Transverse colon (tissue), 4 donors: Measurements from ENCODE around the gene TLN1. TPM values are rescaled to one million over a fixed set of nuclear protein-coding genes. Genes with fewer than 3 reads are reported as not detected.

Source experiments
- DNase-seq: peaks from one replicate; pipeline ENCODE4 v3.0.0-alpha.2; 2019
- H3K27ac ChIP-seq, 4 donors: fragments of 200-600 bp; sonication (generic); 2 replicates each; pipeline ENCODE4 v1.5.1; 2016 to 2018; ENCODE audit warnings: inconsistent platforms in 4 of 4
- H3K27me3 ChIP-seq: fragments of 200-600 bp; sonication (generic); 2 replicates; pipeline ENCODE4 v1.5.1; 2017; ENCODE audit warnings: inconsistent platforms
- H3K36me3 ChIP-seq, 4 donors: fragments of 200-600 bp; sonication (generic); 2 replicates each; pipeline ENCODE4 v1.5.1; 2017 to 2019; ENCODE audit warnings: inconsistent platforms in 4 of 4
- H3K4me1 ChIP-seq, 4 donors: fragments of 200-600 bp; sonication (generic); 2 replicates each; pipeline ENCODE4 v1.5.1; 2017 to 2020; ENCODE audit warnings: inconsistent platforms in 4 of 4
- H3K4me3 ChIP-seq, 4 donors: fragments of 200-600 bp; sonication (generic); 1 replicate in 1 of 4; 2 replicates in 3 of 4; pipeline versions ENCODE4 v1.5.1 to v1.6.1; 2017 to 2019; ENCODE audit warnings: inconsistent platforms in 4 of 4
- H3K9me3 ChIP-seq, 2 donors: fragments of 200-600 bp; sonication (generic); 2 replicates each; pipeline ENCODE4 v1.5.1; 2017 to 2019; ENCODE audit warnings: inconsistent platforms in 2 of 2
- CTCF ChIP-seq, 5 experiments: fragments of 200-600 bp in 3 of 5; fragments of 450-650 bp in 2 of 5; sonication (generic) in 3 of 5; IDR thresholded peaks; 1 replicate in 2 of 5; 2 replicates in 3 of 5; pipeline ENCODE4 v1.5.1; 2016 to 2017; ENCODE audit warnings: antibody characterized with exemption in 5 of 5, inconsistent platforms in 3 of 5, mild to moderate bottlenecking in 2 of 5, moderate library complexity in 1 of 5
- EP300 ChIP-seq: sonication (generic); formaldehyde crosslinking; IDR thresholded peaks from one replicate; pipeline ENCODE4 v1.6.1; 2017; ENCODE audit warnings: antibody characterized with exemption, low read depth
- POLR2A ChIP-seq: fragments of 450-650 bp; IDR thresholded peaks from one replicate; pipeline ENCODE4 v1.6.1; 2016; ENCODE audit warnings: antibody characterized with exemption, mild to moderate bottlenecking, moderate library complexity
- POLR2AphosphoS5 ChIP-seq, 3 donors: sonication (generic); formaldehyde crosslinking; IDR thresholded peaks; one replicate each; pipeline ENCODE4 v1.6.1; 2016; ENCODE audit warnings: antibody characterized with exemption in 3 of 3
- WGBS, 2 donors: methylation state at CpG; one replicate each; pipeline ENCODE4 v1.1.5; 2018; ENCODE audit warnings: low coverage in 1 of 2; 5-methylcytosine and 5-hydroxymethylcytosine counted together
- in situ Hi-C, 4 donors: fragments of 200-750 bp; cut with MboI; loops; one replicate each; pipeline versions ENCODE4 v1.15.0 to v1.15.1; 2017; ENCODE audit warnings: low sequenced_read_pairs in 3 of 4, low pct_ligation_motif_present in 1 of 4, low pct_unique_long_range_greater_than_20kb in 1 of 4
- intact Hi-C: fragments of 100-400 bp; cut with DNase I; formaldehyde crosslinking; loops from one replicate; pipeline ENCODE4 v1.15.1; 2023; ENCODE audit warnings: low total_unique reads
- total RNA-seq, 4 donors: library from RNA; depleted of rRNA; stranded (reverse); fragments of >200 nt; gene quantifications; one replicate each; pipeline ENCODE4 v1.1.0, GENCODE V29; 2016

Gene TLN1
- total RNA-seq, 4 donors from 2014 or later, result 158 to 328 (median 177) TPM

GRCh38 chr9:35737143-35737542 lies 5.1 kb upstream of the TLN1 start:
- H3K9me3 ChIP-seq, result no peaks in the 10 kb centered on the region
- TF ChIP-seq CTCF (IDR thresholded peaks at IDR 0.05) (no peak), EP300 (no peak), POLR2A (no peak), POLR2AphosphoS5 (IDR thresholded peaks at IDR 0.05) (no peak)
- no peak for DNase-seq
- peaks cover 11 to 29% (median 17%) of the 10 kb centered on the region in 4 donors for H3K4me1 ChIP-seq
- 82% methylated on average over 7 of the region's 7 CpGs; no CpG with 5 or more reads in 1 of the 2 donors for WGBS, 2 donors
- no peak overlapping the region for H3K4me3 ChIP-seq
- H3K36me3 ChIP-seq, result peaks cover 0 to 66% (median 32%) of the 10 kb centered on the region in 4 donors
- no peaks in the 10 kb centered on the region for H3K27me3 ChIP-seq
- H3K27ac ChIP-seq, result no peak overlapping the region
- in situ Hi-C loops, result loop anchor here in 1 of 4 donors (10.0 kb wide), 1 partner anchor 78 kb away; the partner anchor contains the start of genes HINT2 and SPAG8
- intact Hi-C loops, result no loop called here

GRCh38 chr9:35736201-35736633 lies 4.2 kb upstream of the TLN1 start:
- WGBS, 2 donors, result 36% methylated on average over 5 of the region's 5 CpGs; no CpG with 5 or more reads in 1 of the 2 donors
- TF ChIP-seq POLR2AphosphoS5 (IDR thresholded peaks at IDR 0.05) (peak in 2 of 3 donors; percentile 24 to 35), CTCF (IDR thresholded peaks at IDR 0.05) (peak; percentile 70 to 82 (median 75)), EP300 (no peak), POLR2A (no peak)
- peaks cover 0 to 62% (median 28%) of the 10 kb centered on the region in 4 donors for H3K36me3 ChIP-seq
- H3K4me1 ChIP-seq, result peaks cover 11 to 30% (median 18%) of the 10 kb centered on the region in 4 donors
- no peak overlapping the region for H3K4me3 ChIP-seq
- in situ Hi-C loops (loop anchor here in 1 of 4 donors (10.0 kb wide), 1 partner anchor 79 kb away; the partner anchor contains the start of genes HINT2 and SPAG8), intact Hi-C loops (no loop called here)
- no peaks in the 10 kb centered on the region for H3K9me3 ChIP-seq
- no peaks in the 10 kb centered on the region for H3K27me3 ChIP-seq
- peak overlapping the region in 3 of 4 donors; percentile 7 to 58 (median 41) for H3K27ac ChIP-seq
- peak; percentile 76 for DNase-seq

GRCh38 chr9:35734096-35734495 lies 2.1 kb upstream of the TLN1 start:
- no peaks in the 10 kb centered on the region for H3K9me3 ChIP-seq
- peaks cover 23 to 51% (median 38%) of the 10 kb centered on the region in 4 donors for H3K4me1 ChIP-seq
- WGBS, 2 donors, result 87 to 88% methylated on average over 3 of the region's 3 CpGs
- in situ Hi-C loops (loop anchor here in 1 of 4 donors (10.0 kb wide), 1 partner anchor 81 kb away; the partner anchor contains the start of genes HINT2 and SPAG8), intact Hi-C loops (no loop called here)
- peaks cover 0 to 43% (median 21%) of the 10 kb centered on the region in 4 donors for H3K36me3 ChIP-seq
- H3K27me3 ChIP-seq, result no peaks in the 10 kb centered on the region
- TF ChIP-seq POLR2AphosphoS5 (IDR thresholded peaks at IDR 0.05), result no peak
- H3K27ac ChIP-seq, result peak overlapping the region; percentile 94 to 98 (median 97)
- no peak for DNase-seq
- no peak overlapping the region for H3K4me3 ChIP-seq

GRCh38 chr9:35732800-35733541 lies 976 bp upstream of the TLN1 start:
- H3K27me3 ChIP-seq, result no peaks in the 10 kb centered on the region
- in situ Hi-C loops (loop anchor here in 1 of 4 donors (10.0 kb wide), 1 partner anchor 82 kb away; the partner anchor contains the start of genes HINT2 and SPAG8), intact Hi-C loops (no loop called here)
- H3K27ac ChIP-seq, result peak overlapping the region; percentile 94 to 98 (median 97)
- TF ChIP-seq POLR2AphosphoS5 (IDR thresholded peaks at IDR 0.05) (peak in 2 of 3 donors; percentile 6 to 18), CTCF (IDR thresholded peaks at IDR 0.05) (no peak)
- H3K36me3 ChIP-seq, result peaks cover 0 to 31% (median 15%) of the 10 kb centered on the region in 4 donors
- peaks cover 32 to 60% (median 49%) of the 10 kb centered on the region in 4 donors for H3K4me1 ChIP-seq
- DNase-seq, result peak; percentile 47
- WGBS, 2 donors, result 1% methylated on average over 12 of the region's 14 CpGs; no CpG with 5 or more reads in 1 of the 2 donors
- peak overlapping the region; percentile 63 to 87 (median 78) for H3K4me3 ChIP-seq
- H3K9me3 ChIP-seq, result no peaks in the 10 kb centered on the region
